Measurements from ENCODE around the gene IQGAP2.
A peak's percentile ranks its signal among the peaks of the same experiment; 100 is the strongest.
"Not testable (repeated sequence)": the region's sequence is repeated elsewhere in the genome, so short reads cannot be mapped to it uniquely, and the experiment has no call there.

IQGAP2 gene

GRCh38 chr5:76514292-76514691 is 111.2 kb downstream of the IQGAP2 start:
- H3K4me1 Mint-ChIP-seq = peaks cover 3% of the 10 kb centered on the region
- no peaks in the 10 kb centered on the region for H3K27me3 Mint-ChIP-seq
- H3K36me3 Mint-ChIP-seq = peaks cover 20% of the 10 kb centered on the region
- CTCF ChIA-PET = interaction anchor here (1.2 kb wide), 1 partner anchor 31 kb away, joined by 3 read pairs; no protein-coding TSS in a partner anchor
- no peak for DNase-seq
- H3K9me3 Mint-ChIP-seq = peaks cover 3% of the 10 kb centered on the region
- no peak overlapping the region for H3K4me3 Mint-ChIP-seq
- H3K27ac Mint-ChIP-seq = no peak overlapping the region

GRCh38 chr5:76514713-76515112 is 111.6 kb downstream of the IQGAP2 start:
- peaks cover 3% of the 10 kb centered on the region for H3K9me3 Mint-ChIP-seq
- peaks cover 19% of the 10 kb centered on the region for H3K36me3 Mint-ChIP-seq
- H3K27me3 Mint-ChIP-seq = no peaks in the 10 kb centered on the region
- H3K4me3 Mint-ChIP-seq = no peak overlapping the region
- no peak for DNase-seq
- CTCF ChIA-PET = interaction anchor here (1.2 kb wide), 1 partner anchor 32 kb away, joined by 3 read pairs; no protein-coding TSS in a partner anchor
- H3K27ac Mint-ChIP-seq = no peak overlapping the region
- H3K4me1 Mint-ChIP-seq = peaks cover 3% of the 10 kb centered on the region

GRCh38 chr5:76517334-76517733 is 114.2 kb downstream of the IQGAP2 start:
- DNase-seq = no peak
- Mint-ChIP-seq H3K4me1 (peaks cover 16% of the 10 kb centered on the region), H3K36me3 (peaks cover 19% of the 10 kb centered on the region), H3K27me3 (no peaks in the 10 kb centered on the region), H3K9me3 (peaks cover 3% of the 10 kb centered on the region), H3K27ac (no peak overlapping the region), H3K4me3 (no peak overlapping the region)
- CTCF ChIA-PET = no interaction called here

- H3K27ac Mint-ChIP-seq, H3K9me3 Mint-ChIP-seq, DNase-seq, H3K4me3 Mint-ChIP-seq, H3K27me3 Mint-ChIP-seq, CTCF ChIA-PET: not testable (repeated sequence)
- Mint-ChIP-seq H3K36me3 (peaks cover 23% of the 10 kb centered on the region), H3K4me1 (peaks cover 25% of the 10 kb centered on the region)
Observed at GRCh38 chr5:76518246-76518645, 115.2 kb downstream of the IQGAP2 start.

- no peak for DNase-seq
- H3K4me1 Mint-ChIP-seq = peaks cover 34% of the 10 kb centered on the region
- no peak overlapping the region for H3K4me3 Mint-ChIP-seq
- H3K27ac Mint-ChIP-seq = peak overlapping the region; percentile 46
- peaks cover 3% of the 10 kb centered on the region for H3K9me3 Mint-ChIP-seq
- peaks cover 17% of the 10 kb centered on the region for H3K36me3 Mint-ChIP-seq
- CTCF ChIA-PET = interaction anchor here (1.2 to 1.8 kb wide), 4 partner anchors 22 to 118 kb away, joined by 4 to 6 read pairs (median 4); no protein-coding TSS in a partner anchor
- no peaks in the 10 kb centered on the region for H3K27me3 Mint-ChIP-seq
Observed at GRCh38 chr5:76521240-76521758, 118.2 kb downstream of the IQGAP2 start.

- DNase-seq = no peak
- no peak overlapping the region for H3K4me3 Mint-ChIP-seq
- peaks cover 22% of the 10 kb centered on the region for H3K36me3 Mint-ChIP-seq
- H3K27ac Mint-ChIP-seq = peak overlapping the region; percentile 24
- peaks cover 3% of the 10 kb centered on the region for H3K9me3 Mint-ChIP-seq
- H3K4me1 Mint-ChIP-seq = peaks cover 41% of the 10 kb centered on the region
- CTCF ChIA-PET = interaction anchor here (1.2 to 1.8 kb wide), 4 partner anchors 21 to 119 kb away, joined by 4 to 6 read pairs (median 4); no protein-coding TSS in a partner anchor
- no peaks in the 10 kb centered on the region for H3K27me3 Mint-ChIP-seq
Observed at GRCh38 chr5:76522103-76522935, 119.2 kb downstream of the IQGAP2 start.

- Mint-ChIP-seq H3K4me3 (no peak overlapping the region), H3K4me1 (peaks cover 55% of the 10 kb centered on the region), H3K27me3 (no peaks in the 10 kb centered on the region), H3K27ac (no peak overlapping the region), H3K36me3 (peaks cover 16% of the 10 kb centered on the region), H3K9me3 (no peaks in the 10 kb centered on the region)
- no peak for DNase-seq
- CTCF ChIA-PET = no interaction called here
Observed at GRCh38 chr5:76524101-76524835, 121.2 kb downstream of the IQGAP2 start.

- Mint-ChIP-seq H3K4me1 (peaks cover 58% of the 10 kb centered on the region), H3K27me3 (no peaks in the 10 kb centered on the region), H3K36me3 (peaks cover 16% of the 10 kb centered on the region), H3K27ac (no peak overlapping the region), H3K9me3 (no peaks in the 10 kb centered on the region), H3K4me3 (no peak overlapping the region)
- CTCF ChIA-PET = interaction anchor here (1.2 to 1.7 kb wide), 2 partner anchors 18 to 349 kb away, joined by 3 to 5 read pairs; no protein-coding TSS in a partner anchor
- DNase-seq = no peak
Observed at GRCh38 chr5:76524868-76525267, 121.8 kb downstream of the IQGAP2 start.

- Mint-ChIP-seq H3K27ac (no peak overlapping the region), H3K4me3 (no peak overlapping the region), H3K4me1 (peaks cover 63% of the 10 kb centered on the region)
Observed at GRCh38 chr5:76525956-76526355, 122.9 kb downstream of the IQGAP2 start.

GRCh38 chr5:76526950-76527583 is 124.0 kb downstream of the IQGAP2 start:
- Mint-ChIP-seq H3K4me3 (no peak overlapping the region), H3K27ac (no peak overlapping the region), H3K9me3 (no peaks in the 10 kb centered on the region), H3K4me1 (peaks cover 55% of the 10 kb centered on the region), H3K27me3 (no peaks in the 10 kb centered on the region), H3K36me3 (peaks cover 18% of the 10 kb centered on the region)
- CTCF ChIA-PET = interaction anchor here (1.2 kb wide), 1 partner anchor 16 kb away, joined by 3 read pairs; no protein-coding TSS in a partner anchor
- no peak for DNase-seq

More at GRCh38 chr5:76525956-76526355, 122.9 kb downstream of the IQGAP2 start:
- no peak for DNase-seq
- CTCF ChIA-PET = interaction anchor here (1.2 to 1.7 kb wide), 2 partner anchors 17 to 350 kb away, joined by 3 to 5 read pairs; no protein-coding TSS in a partner anchor
- H3K36me3 Mint-ChIP-seq = peaks cover 16% of the 10 kb centered on the region
- no peaks in the 10 kb centered on the region for H3K9me3 Mint-ChIP-seq
- no peaks in the 10 kb centered on the region for H3K27me3 Mint-ChIP-seq

- Mint-ChIP-seq H3K4me1 (peaks cover 52% of the 10 kb centered on the region), H3K27ac (no peak overlapping the region), H3K4me3 (no peak overlapping the region), H3K36me3 (peaks cover 15% of the 10 kb centered on the region), H3K27me3 (no peaks in the 10 kb centered on the region), H3K9me3 (no peaks in the 10 kb centered on the region)
- CTCF ChIA-PET = interaction anchor here (1.2 to 1.6 kb wide), 2 partner anchors 15 to 19 kb away, joined by 3 to 4 read pairs; no protein-coding TSS in a partner anchor
- DNase-seq = no peak
Observed at GRCh38 chr5:76527685-76528161, 124.6 kb downstream of the IQGAP2 start.

GRCh38 chr5:76528547-76529331 is 125.7 kb downstream of the IQGAP2 start:
- no peaks in the 10 kb centered on the region for H3K9me3 Mint-ChIP-seq
- peaks cover 43% of the 10 kb centered on the region for H3K4me1 Mint-ChIP-seq
- no peak overlapping the region for H3K4me3 Mint-ChIP-seq
- H3K36me3 Mint-ChIP-seq = peaks cover 17% of the 10 kb centered on the region
- no peak overlapping the region for H3K27ac Mint-ChIP-seq
- CTCF ChIA-PET = interaction anchor here (1.1 to 1.6 kb wide), 2 partner anchors 18 to 30 kb away, joined by 3 to 4 read pairs; no protein-coding TSS in a partner anchor
- no peak for DNase-seq
- H3K27me3 Mint-ChIP-seq = no peaks in the 10 kb centered on the region

All from activated naive CD4-positive, alpha-beta T cell treated with anti-CD3 and anti-CD28 coated beads, Interleukin-2, amount 10 ng/mL, durations not matched to agents 7 days and 5 days (primary cell).